CD4-positive, alpha-beta T cell treated with Interleukin-4 for 1 hour (primary cell): ENCODE results near the gene KIAA1217.

ENCODE experiments used
- DNase-seq, 2 donors: peaks; one replicate each; pipeline ENCODE4 v3.0.0-alpha.2; 2020 to 2022

KIAA1217 gene

GRCh38 chr10:24208661-24209431 is at the start of gene KIAA1217:
Gene KIAA1217 (plus strand): TSS chr10:24209138. CDS start chr10:24209194, 56 bp downstream.
- DNase-seq, result no peak

GRCh38 chr10:24162206-24162985 is 46.5 kb upstream of the KIAA1217 start:
- no peak for DNase-seq

GRCh38 chr10:24163485-24163884 is 45.5 kb upstream of the KIAA1217 start:
- DNase-seq, result no peak

- DNase-seq, result no peak
Observed at GRCh38 chr10:24168258-24169170, 40.4 kb upstream of the KIAA1217 start.

- DNase-seq, result no peak
Observed at GRCh38 chr10:24170199-24170598, 38.7 kb upstream of the KIAA1217 start.

- DNase-seq, result no peak
Observed at GRCh38 chr10:24172909-24173308, 36.0 kb upstream of the KIAA1217 start.

GRCh38 chr10:24174014-24174413 is 34.9 kb upstream of the KIAA1217 start:
- no peak for DNase-seq

GRCh38 chr10:24176658-24177057 is 32.3 kb upstream of the KIAA1217 start:
- DNase-seq, result no peak

GRCh38 chr10:24177636-24178035 is 31.3 kb upstream of the KIAA1217 start:
- DNase-seq, result no peak

GRCh38 chr10:24180891-24181290 is 28.0 kb upstream of the KIAA1217 start:
- no peak for DNase-seq

GRCh38 chr10:24184455-24184854 is 24.5 kb upstream of the KIAA1217 start:
- no peak for DNase-seq

- no peak for DNase-seq
Observed at GRCh38 chr10:24193330-24193729, 15.6 kb upstream of the KIAA1217 start.

GRCh38 chr10:24197263-24197662 is 11.7 kb upstream of the KIAA1217 start:
- DNase-seq, result no peak

- no peak for DNase-seq
Observed at GRCh38 chr10:24201503-24202180, 7.3 kb upstream of the KIAA1217 start.

GRCh38 chr10:24202181-24202570 is 6.8 kb upstream of the KIAA1217 start:
- no peak for DNase-seq

GRCh38 chr10:24205821-24206220 is 3.1 kb upstream of the KIAA1217 start:
- DNase-seq, result no peak

GRCh38 chr10:24206334-24206733 is 2.6 kb upstream of the KIAA1217 start:
- no peak for DNase-seq

GRCh38 chr10:24206926-24207325 is 2.0 kb upstream of the KIAA1217 start:
- DNase-seq, result no peak

- no peak for DNase-seq
Observed at GRCh38 chr10:24207341-24207740, 1.6 kb upstream of the KIAA1217 start.

GRCh38 chr10:24207781-24208611 is 942 bp upstream of the KIAA1217 start:
- no peak for DNase-seq

GRCh38 chr10:24209432-24209771 is 464 bp downstream of the KIAA1217 start:
- DNase-seq, result no peak
